Right renal pelvis (tissue), 4 donors: Measurements from ENCODE around the gene ZNF235. TPM values are rescaled to one million over a fixed set of nuclear protein-coding genes. Genes with fewer than 3 reads are reported as not detected.
"Not testable (repeated sequence)": the region's sequence is repeated elsewhere in the genome, so short reads cannot be mapped to it uniquely, and the experiment has no call there.

Experiments used
- DNase-seq, 4 donors: peaks; one replicate each; pipeline ENCODE4 v3.0.0-alpha.2; 2013; ENCODE audit warnings: low read depth in 4 of 4, low spot score in 3 of 4, missing footprints in 1 of 4
- polyA plus RNA-seq, 4 donors: library from polyadenylated mRNA; unstranded; fragments of 120-200 nt; gene quantifications; one replicate each; pipeline ENCODE4 v1.2.1, GENCODE V29; 2013; ENCODE audit not compliant: insufficient read length in 4 of 4

ZNF235 gene
- polyA plus RNA-seq, result 10 to 100 TPM in 3 of 4 donors, 1 to 10 TPM in 1; 8.3 to 12.2 (median 10.2) TPM

- DNase-seq, result peak; percentile 78 to 92 (median 90)
These were observed at the start of gene ZNF235 for GRCh38 chr19:44304659-44305193. TSS of gene ZNF235 (minus strand) at chr19:44305025. CDS start at chr19:44303404, 1,621 bp downstream.

- no peak for DNase-seq
These were observed 41.7 kb upstream of the ZNF235 start for GRCh38 chr19:44346556-44346955.

- no peak for DNase-seq
These were observed 41.1 kb upstream of the ZNF235 start for GRCh38 chr19:44345959-44346358.

- no peak for DNase-seq
These were observed 39.4 kb upstream of the ZNF235 start for GRCh38 chr19:44344255-44344654.

- no peak for DNase-seq
These were observed 37.0 kb upstream of the ZNF235 start for GRCh38 chr19:44341794-44342193.

GRCh38 chr19:44334639-44335038, 29.8 kb upstream of the ZNF235 start:
- not testable (repeated sequence) for DNase-seq

GRCh38 chr19:44332145-44332544, 27.3 kb upstream of the ZNF235 start:
- no peak for DNase-seq

- DNase-seq, result no peak
These were observed 11.1 kb upstream of the ZNF235 start for GRCh38 chr19:44315883-44316282.

- DNase-seq, result no peak
These were observed 8.4 kb upstream of the ZNF235 start for GRCh38 chr19:44313231-44313630.

GRCh38 chr19:44308011-44308410, 3.2 kb upstream of the ZNF235 start:
- DNase-seq, result no peak

GRCh38 chr19:44306283-44306682, 1.5 kb upstream of the ZNF235 start:
- no peak for DNase-seq

GRCh38 chr19:44305457-44305856, 632 bp upstream of the ZNF235 start:
- no peak for DNase-seq

- DNase-seq, result peak in 2 of 4 donors; percentile 3 to 5
These were observed 753 bp downstream of the ZNF235 start for GRCh38 chr19:44303976-44304568.

- peak in 1 of 4 donors; percentile 1 for DNase-seq
These were observed 1.5 kb downstream of the ZNF235 start for GRCh38 chr19:44303320-44303719.

GRCh38 chr19:44284968-44285367, 19.9 kb downstream of the ZNF235 start:
- DNase-seq, result no peak

- no peak for DNase-seq
These were observed 22.0 kb downstream of the ZNF235 start for GRCh38 chr19:44282846-44283245.

GRCh38 chr19:44280916-44281315, 23.9 kb downstream of the ZNF235 start:
- DNase-seq, result no peak

GRCh38 chr19:44278181-44278690, 26.6 kb downstream of the ZNF235 start:
- no peak for DNase-seq

GRCh38 chr19:44277331-44277730, 27.5 kb downstream of the ZNF235 start:
- no peak for DNase-seq

GRCh38 chr19:44260695-44261446, 44.0 kb downstream of the ZNF235 start:
- no peak for DNase-seq

GRCh38 chr19:44260343-44260681, 44.5 kb downstream of the ZNF235 start:
- DNase-seq, result no peak
